Ishikawa (cell line): Measurements from ENCODE around the gene CCNT2.

Source experiments
- NFIC ChIP-seq: IDR thresholded peaks from 2 replicates; pipeline ENCODE4 v1.6.1; 2012
- ZBTB7A ChIP-seq: IDR thresholded peaks from 2 replicates; pipeline ENCODE4 v1.6.1; 2012; ENCODE audit warnings: low read depth

CCNT2 gene

GRCh38 chr2:135005753-135006152, 87.1 kb downstream of the CCNT2 start:
- TF ChIP-seq ZBTB7A (no peak), NFIC (no peak)
